Mesenchymal stem cell (in vitro differentiated cells and primary cell): ENCODE measurements around the gene FOLR1.

ENCODE experiments used
- DNase-seq: peaks from one replicate; pipeline ENCODE4 v3.0.0-alpha.2; 2013
- H2AFZ ChIP-seq: one replicate; pipeline ENCODE4 v1.6.1; 2013; ENCODE audit warnings: low read depth, mild to moderate bottlenecking, control low read depth, inconsistent platforms, low read length, moderate library complexity
- H2AK5ac ChIP-seq: 2 replicates; pipeline ENCODE4 v1.6.1; 2013; ENCODE audit warnings: low read length, moderate library complexity, mild to moderate bottlenecking, inconsistent platforms; ENCODE audit not compliant: severe bottlenecking
- H2BK120ac ChIP-seq: one replicate; pipeline ENCODE4 v1.6.1; 2013; ENCODE audit warnings: low read depth, mild to moderate bottlenecking, inconsistent platforms, low read length, moderate library complexity
- H2BK12ac ChIP-seq, 2 experiments: one replicate each; pipeline ENCODE4 v1.6.1; 2013; ENCODE audit warnings: inconsistent platforms in 2 of 2, low read length in 2 of 2, mild to moderate bottlenecking in 2 of 2, moderate library complexity in 2 of 2, control low read depth in 1 of 2
- H2BK15ac ChIP-seq: one replicate; pipeline ENCODE4 v1.6.1; 2013; ENCODE audit warnings: mild to moderate bottlenecking, low read depth, inconsistent platforms; ENCODE audit not compliant: poor library complexity, severe bottlenecking
- H2BK5ac ChIP-seq: 2 replicates; pipeline ENCODE4 v1.6.1; 2013; ENCODE audit warnings: low read depth, mild to moderate bottlenecking, low read length, control low read depth, inconsistent platforms; ENCODE audit not compliant: poor library complexity, severe bottlenecking
- H3K14ac ChIP-seq, 2 experiments: one replicate each; pipeline ENCODE4 v1.6.1; 2013; ENCODE audit warnings: inconsistent platforms in 2 of 2, low read length in 2 of 2, control low read depth in 1 of 2, mild to moderate bottlenecking in 1 of 2, moderate library complexity in 1 of 2
- H3K18ac ChIP-seq, 2 experiments: one replicate each; pipeline ENCODE4 v1.6.1; 2013; ENCODE audit warnings: inconsistent platforms in 2 of 2, low read length in 2 of 2, control low read depth in 1 of 2, low read depth in 1 of 2, mild to moderate bottlenecking in 1 of 2
- H3K23ac ChIP-seq, 2 experiments: one replicate each; pipeline ENCODE4 v1.6.1; 2013; ENCODE audit warnings: inconsistent platforms in 2 of 2, low read length in 2 of 2, mild to moderate bottlenecking in 2 of 2, moderate library complexity in 2 of 2, control low read depth in 1 of 2
- H3K27ac ChIP-seq: 2 replicates; pipeline ENCODE4 v1.5.1; 2013; ENCODE audit warnings: mild to moderate bottlenecking, moderate library complexity, low read length, control low read depth, inconsistent platforms; ENCODE audit not compliant: poor library complexity, severe bottlenecking
- H3K27me3 ChIP-seq, 2 experiments: 2 replicates each; pipeline versions ENCODE4 v1.6.1 to v1.7.0; 2013; ENCODE audit warnings: low read length in 2 of 2, mild to moderate bottlenecking in 2 of 2, moderate library complexity in 2 of 2, control low read depth in 1 of 2, inconsistent platforms in 1 of 2; ENCODE audit not compliant: control insufficient read depth in 1 of 2, insufficient read depth in 1 of 2
- H3K36me3 ChIP-seq, 2 experiments: 2 replicates each; pipeline versions ENCODE4 v1.6.1 to v1.7.0; 2013; ENCODE audit warnings: low read length in 2 of 2, control low read depth in 1 of 2, inconsistent platforms in 1 of 2, low read depth in 1 of 2, mild to moderate bottlenecking in 1 of 2; ENCODE audit not compliant: insufficient read depth in 2 of 2, control insufficient read depth in 1 of 2
- H3K4ac ChIP-seq, 2 experiments: one replicate each; pipeline ENCODE4 v1.6.1; 2013; ENCODE audit warnings: inconsistent platforms in 2 of 2, low read length in 2 of 2, mild to moderate bottlenecking in 2 of 2, moderate library complexity in 2 of 2, control low read depth in 1 of 2, low read depth in 1 of 2
- H3K4me1 ChIP-seq: 2 replicates; pipeline ENCODE4 v1.6.1; 2013; ENCODE audit warnings: low read depth, low read length, control low read depth; ENCODE audit not compliant: control insufficient read depth, insufficient read depth
- H3K4me2 ChIP-seq: 2 replicates; pipeline ENCODE4 v1.6.1; 2013; ENCODE audit warnings: low read length, mild to moderate bottlenecking, inconsistent platforms; ENCODE audit not compliant: poor library complexity, severe bottlenecking
- H3K4me3 ChIP-seq, 2 experiments: 2 replicates each; pipeline versions ENCODE4 v1.5.1 to v1.7.0; 2013; ENCODE audit warnings: low read length in 2 of 2, mild to moderate bottlenecking in 2 of 2, control low read depth in 1 of 2, low read depth in 1 of 2; ENCODE audit not compliant: insufficient read depth in 1 of 2
- H3K79me1 ChIP-seq: replicated peaks from 2 replicates; pipeline ENCODE4 v1.6.1; 2013; ENCODE audit warnings: mild to moderate bottlenecking, control low read depth, low read length, inconsistent platforms; ENCODE audit not compliant: poor library complexity, severe bottlenecking
- H3K9ac ChIP-seq: 2 replicates; pipeline ENCODE4 v1.7.0; 2013; ENCODE audit warnings: mild to moderate bottlenecking, low read length, moderate library complexity
- H3K9me3 ChIP-seq: 2 replicates; pipeline ENCODE4 v1.7.0; 2013; ENCODE audit warnings: mild to moderate bottlenecking, low read length; ENCODE audit not compliant: control insufficient read depth
- H4K8ac ChIP-seq: one replicate; pipeline ENCODE4 v1.6.1; 2013; ENCODE audit warnings: inconsistent platforms, mild to moderate bottlenecking, low read length, moderate library complexity
- H4K91ac ChIP-seq: one replicate; pipeline ENCODE4 v1.6.1; 2013; ENCODE audit warnings: mild to moderate bottlenecking, low read length, inconsistent platforms
- WGBS: methylation state at CpG from one replicate; pipeline ENCODE4 v1.1.7; 2013; ENCODE audit warnings: mixed read lengths; 5-methylcytosine and 5-hydroxymethylcytosine counted together

The FOLR1 gene

DNA sequence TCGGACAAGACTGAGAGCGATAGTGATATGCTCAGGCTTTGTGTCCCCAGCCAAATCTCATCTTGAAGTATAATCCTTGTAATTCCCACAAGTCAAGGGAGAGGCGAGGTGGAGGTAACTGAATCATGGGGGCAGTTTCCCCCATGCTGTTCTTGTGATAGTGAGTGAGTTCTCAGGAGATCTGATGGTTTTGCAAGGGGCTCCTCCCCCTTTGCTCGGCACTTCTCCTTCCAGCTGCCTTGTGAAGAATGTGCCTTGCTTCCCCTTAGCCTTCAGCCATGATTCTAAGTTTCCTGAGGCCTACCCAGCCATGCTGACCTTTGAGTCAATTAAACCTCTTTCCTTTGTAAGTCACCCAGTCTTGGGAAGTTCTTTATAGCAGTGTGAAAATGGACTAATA is 17.2 kb downstream of the FOLR1 start:
- Histone ChIP-seq H2BK15ac (no peak overlapping the region), H3K9me3 (peaks cover 3% of the 10 kb centered on the region), H3K4me1 (no peaks in the 10 kb centered on the region), H2BK12ac (no peak overlapping the region), H3K14ac (no peak overlapping the region), H2AK5ac (no peak overlapping the region), H3K4me3 (no peak overlapping the region), H2AFZ (no peak overlapping the region), H3K23ac (no peak overlapping the region), H3K4ac (no peak overlapping the region), H3K27me3 (peaks cover 0 to 19% of the 10 kb centered on the region in 2 experiments), H2BK5ac (no peak overlapping the region), H2BK120ac (no peak overlapping the region), H3K36me3 (no peaks in the 10 kb centered on the region), H3K9ac (no peak overlapping the region), H3K79me1 (no peaks in the 10 kb centered on the region), H3K4me2 (no peak overlapping the region), H4K8ac (no peak overlapping the region), H3K18ac (no peak overlapping the region), H4K91ac (no peak overlapping the region), H3K27ac (no peak overlapping the region)
- 60% methylated on average over 4 of the region's 4 CpGs for WGBS
- no peak for DNase-seq

DNA sequence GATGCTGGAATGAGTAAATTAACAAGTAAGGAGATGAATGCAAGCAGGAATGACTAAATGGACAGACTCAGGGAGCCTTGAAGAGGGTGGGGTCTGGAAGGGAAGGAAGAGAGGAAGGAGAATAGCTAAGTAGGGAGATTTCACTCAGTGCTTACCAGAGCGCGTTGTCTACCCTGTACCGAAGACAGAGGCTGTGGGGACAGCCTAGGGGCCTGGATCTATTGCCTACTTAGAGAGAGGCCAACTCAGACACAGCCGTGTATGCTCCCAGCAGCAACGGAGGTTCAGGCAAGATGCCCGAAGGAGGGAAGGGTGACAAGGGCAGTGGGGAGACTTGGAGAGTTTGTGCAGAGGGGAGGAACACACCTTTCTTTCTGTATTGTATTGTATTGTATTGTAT is 24.7 kb downstream of the FOLR1 start, which contains the start of gene FOLR2:
Gene FOLR2, plus strand, starts transcription at position 157 of the 400 bp plus-strand sequence. CDS start 1,791 bp downstream, outside the sequence.
- H3K27me3 ChIP-seq, result peaks cover 31 to 37% of the 10 kb centered on the region in 2 experiments
- DNase-seq, result no peak
- H2BK12ac ChIP-seq, result no peak within 1 kb of the TSS
- no peak within 1 kb of the TSS for H3K4me3 ChIP-seq
- no peak within 1 kb of the TSS for H3K4me2 ChIP-seq
- H2AK5ac ChIP-seq, result no peak within 1 kb of the TSS
- H3K27ac ChIP-seq, result no peak within 1 kb of the TSS
- no peaks in the 10 kb centered on the region for H3K79me1 ChIP-seq
- 86% methylated on average over 6 of the region's 6 CpGs for WGBS
- H4K91ac ChIP-seq, result no peak within 1 kb of the TSS
- H3K9ac ChIP-seq, result no peak within 1 kb of the TSS
- no peak within 1 kb of the TSS for H3K4ac ChIP-seq
- H3K9me3 ChIP-seq, result no peaks in the 10 kb centered on the region
- no peak within 1 kb of the TSS for H2BK15ac ChIP-seq
- no peak within 1 kb of the TSS for H2AFZ ChIP-seq
- no peak within 1 kb of the TSS for H3K14ac ChIP-seq
- H3K23ac ChIP-seq, result no peak within 1 kb of the TSS
- H4K8ac ChIP-seq, result no peak within 1 kb of the TSS
- no peak within 1 kb of the TSS for H3K18ac ChIP-seq
- no peaks in the 10 kb centered on the region for H3K36me3 ChIP-seq
- H2BK5ac ChIP-seq, result no peak within 1 kb of the TSS
- peaks cover 3% of the 10 kb centered on the region for H3K4me1 ChIP-seq
- H2BK120ac ChIP-seq, result no peak within 1 kb of the TSS

DNA sequence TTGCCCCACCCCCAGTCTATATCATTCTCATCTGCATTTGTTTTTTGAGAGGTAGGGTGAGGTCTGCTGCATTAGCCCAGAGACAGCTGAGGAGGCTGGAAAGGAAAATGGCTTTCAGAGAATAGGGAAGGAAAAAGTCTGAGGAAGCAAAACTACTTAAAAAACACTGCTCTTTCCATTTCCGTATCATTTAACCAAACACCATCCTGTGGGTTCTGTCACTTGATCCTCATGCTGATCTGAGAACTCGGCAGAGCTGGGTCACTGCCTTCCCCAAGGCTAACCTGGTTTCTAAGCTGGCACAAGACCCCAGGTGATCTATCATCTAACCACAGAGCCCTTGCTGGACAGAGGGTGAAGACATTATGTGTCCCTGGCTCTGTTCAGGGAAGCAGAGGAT is 25.9 kb downstream of the FOLR1 start:
- Histone ChIP-seq H2BK120ac (no peak overlapping the region), H3K79me1 (no peaks in the 10 kb centered on the region), H3K4ac (no peak overlapping the region), H3K4me2 (no peak overlapping the region), H2AK5ac (no peak overlapping the region), H3K9me3 (no peaks in the 10 kb centered on the region), H3K23ac (no peak overlapping the region), H3K4me3 (no peak overlapping the region), H4K91ac (no peak overlapping the region), H3K36me3 (no peaks in the 10 kb centered on the region), H3K18ac (no peak overlapping the region), H3K27ac (no peak overlapping the region), H4K8ac (no peak overlapping the region), H2BK12ac (no peak overlapping the region), H2AFZ (no peak overlapping the region), H3K4me1 (peaks cover 6% of the 10 kb centered on the region), H3K14ac (no peak overlapping the region), H3K9ac (no peak overlapping the region), H2BK15ac (no peak overlapping the region), H2BK5ac (no peak overlapping the region), H3K27me3 (peaks cover 31 to 37% of the 10 kb centered on the region in 2 experiments)
- WGBS, result 61% methylated on average over 2 of the region's 2 CpGs
- DNase-seq, result no peak

DNA sequence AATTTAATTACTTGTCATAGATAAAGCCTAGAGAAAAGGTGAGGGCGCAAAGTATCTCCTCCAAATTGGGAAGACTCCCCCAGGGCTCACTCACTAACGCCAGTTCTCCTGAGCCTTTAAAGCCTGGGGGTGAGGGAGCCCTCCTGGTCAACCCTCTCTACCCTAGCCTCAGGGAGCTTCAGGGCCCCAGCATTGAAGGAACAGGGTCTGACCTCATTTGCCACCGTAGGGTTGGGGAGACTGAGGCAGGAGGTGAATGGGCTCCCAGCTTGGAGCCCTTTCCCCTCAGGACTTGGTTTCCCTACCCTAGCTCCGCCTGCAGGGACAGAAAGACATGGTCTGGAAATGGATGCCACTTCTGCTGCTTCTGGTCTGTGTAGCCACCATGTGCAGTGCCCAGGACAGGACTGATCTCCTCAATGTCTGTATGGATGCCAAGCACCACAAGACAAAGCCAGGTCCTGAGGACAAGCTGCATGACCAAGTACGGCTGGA is 26.4 kb downstream of the FOLR1 start:
- 88% methylated on average over 5 of the region's 5 CpGs for WGBS
- DNase-seq, result no peak
- no peak overlapping the region for H2AFZ ChIP-seq

More for the DNA sequence above, 26.4 kb downstream of the FOLR1 start:
- H2AK5ac ChIP-seq, result no peak overlapping the region
- no peaks in the 10 kb centered on the region for H3K9me3 ChIP-seq
- no peak overlapping the region for H3K4me2 ChIP-seq
- H2BK12ac ChIP-seq, result no peak overlapping the region
- H2BK15ac ChIP-seq, result no peak overlapping the region
- no peak overlapping the region for H3K23ac ChIP-seq
- H3K4me1 ChIP-seq, result peaks cover 6% of the 10 kb centered on the region
- H2BK120ac ChIP-seq, result no peak overlapping the region
- no peak overlapping the region for H3K27ac ChIP-seq
- no peaks in the 10 kb centered on the region for H3K79me1 ChIP-seq
- H3K9ac ChIP-seq, result no peak overlapping the region
- H3K4ac ChIP-seq, result no peak overlapping the region
- no peak overlapping the region for H4K91ac ChIP-seq
- peaks cover 31 to 34% of the 10 kb centered on the region in 2 experiments for H3K27me3 ChIP-seq
- no peak overlapping the region for H4K8ac ChIP-seq
- no peak overlapping the region for H3K14ac ChIP-seq
- no peak overlapping the region for H2BK5ac ChIP-seq
- H3K36me3 ChIP-seq, result no peaks in the 10 kb centered on the region
- H3K18ac ChIP-seq, result no peak overlapping the region
- no peak overlapping the region for H3K4me3 ChIP-seq
